C4-2B (cell line): ENCODE data around the gene GALNTL6.

Experiments
- H3K27ac ChIP-seq: fragments of 450-650 bp; 2 replicates; pipeline ENCODE4 v1.5.1; 2017
- CTCF ChIP-seq: fragments of 450-650 bp; conservative IDR thresholded peaks from 2 replicates; pipeline ENCODE4 v1.5.1; 2017; ENCODE audit warnings: mild to moderate bottlenecking
- ZFX ChIP-seq: fragments of 450-650 bp; IDR thresholded peaks from 2 replicates; pipeline ENCODE4 v1.6.1; 2017

The GALNTL6 gene

GRCh38 chr4:172061204-172061603, 248.0 kb downstream of the GALNTL6 start:
- no peak for TF ChIP-seq CTCF
- no peak for TF ChIP-seq ZFX
- H3K27ac ChIP-seq, result no peak overlapping the region

GRCh38 chr4:172068506-172068905, 255.3 kb downstream of the GALNTL6 start:
- TF ChIP-seq ZFX (no peak), CTCF (no peak)
- H3K27ac ChIP-seq, result no peak overlapping the region

GRCh38 chr4:172073590-172073989, 260.4 kb downstream of the GALNTL6 start:
- H3K27ac ChIP-seq, result no peak overlapping the region
- TF ChIP-seq CTCF (no peak), ZFX (no peak)

DNA sequence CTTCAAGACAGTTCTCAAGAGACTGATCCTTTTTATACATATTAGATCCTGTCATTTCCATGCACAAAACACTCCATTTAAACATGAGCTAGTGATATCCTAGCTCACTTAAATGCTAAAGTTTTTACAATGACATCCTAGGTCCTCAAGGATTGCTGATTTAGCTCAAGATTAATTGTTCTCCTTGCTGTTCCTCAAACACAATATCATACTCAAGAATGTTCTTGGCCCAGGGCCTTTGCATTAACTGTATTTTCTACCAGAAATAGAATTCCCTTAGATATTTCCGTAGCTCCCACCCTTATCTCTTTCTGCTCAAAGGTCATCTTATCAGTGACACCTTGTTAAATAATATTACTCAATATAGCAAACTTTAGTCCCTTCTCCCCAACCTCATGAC, 270.1 kb downstream of the GALNTL6 start:
- H3K27ac ChIP-seq, result no peak overlapping the region
- TF ChIP-seq CTCF (no peak), ZFX (no peak)

DNA sequence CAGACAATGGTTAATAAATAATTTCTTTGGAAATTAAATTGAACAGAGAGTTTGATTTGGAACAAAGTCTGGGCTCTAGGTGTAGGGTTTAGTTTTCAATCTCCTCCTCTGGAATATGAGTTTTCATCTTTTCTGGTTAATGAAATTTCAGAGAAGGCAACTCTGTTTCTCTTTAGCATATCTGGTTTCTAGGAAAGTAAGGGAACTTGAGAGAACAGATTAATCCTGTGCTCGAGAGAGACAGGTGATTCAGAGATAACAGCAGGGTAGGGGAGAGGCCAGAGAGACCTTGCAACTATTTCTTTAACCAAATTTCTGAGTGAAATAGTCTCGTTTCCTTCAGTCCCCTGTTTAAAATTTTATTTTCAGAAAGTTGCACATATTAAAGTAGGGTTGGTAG, 275.4 kb downstream of the GALNTL6 start:
- TF ChIP-seq CTCF (no peak), ZFX (no peak)
- no peak overlapping the region for H3K27ac ChIP-seq

DNA sequence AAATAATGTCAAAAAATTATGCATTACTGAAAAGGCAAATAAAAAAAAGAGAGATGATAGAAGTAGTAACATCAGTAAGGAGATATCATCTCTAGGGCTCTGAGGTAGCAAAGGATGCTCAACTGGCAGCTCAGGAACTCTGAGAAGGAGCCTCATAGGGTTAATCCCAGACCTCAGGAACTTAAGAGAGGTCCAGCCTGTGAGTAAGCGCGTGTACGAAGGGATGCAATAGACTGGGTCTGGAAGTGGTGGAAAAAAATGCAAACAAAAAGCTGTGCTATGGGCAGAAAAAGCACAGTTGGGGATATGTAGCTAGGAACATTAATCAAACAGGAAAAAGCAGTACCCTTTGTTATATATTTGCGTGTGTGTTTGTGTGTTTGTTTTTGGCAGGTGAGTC, 282.0 kb downstream of the GALNTL6 start:
- TF ChIP-seq ZFX (no peak), CTCF (no peak)

DNA sequence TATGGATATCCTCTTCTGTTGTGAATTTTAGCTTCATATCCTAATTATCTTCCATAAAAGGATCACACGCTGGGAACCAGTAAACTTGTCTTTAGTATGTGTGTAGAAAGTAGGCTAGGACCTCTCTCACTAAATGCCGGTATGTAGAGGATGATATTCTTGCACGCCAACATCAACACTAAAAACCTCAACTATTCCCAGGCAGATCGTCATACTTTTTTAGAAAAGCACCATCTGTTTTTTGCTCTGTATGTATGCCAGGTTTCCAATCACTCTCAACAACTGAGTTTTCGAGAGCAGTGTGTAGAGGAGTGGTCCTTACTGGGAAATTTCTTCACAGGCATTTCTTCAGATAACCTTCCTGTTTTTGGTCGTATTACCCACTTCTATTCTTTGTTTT, 283.6 kb downstream of the GALNTL6 start:
- no peak for TF ChIP-seq ZFX
- no peak for TF ChIP-seq CTCF
- no peak overlapping the region for H3K27ac ChIP-seq

More for the DNA sequence above, 282.0 kb downstream of the GALNTL6 start:
- H3K27ac ChIP-seq, result no peak overlapping the region
